IMR-90 (cell line): ENCODE results near the gene ELL. TPM values are rescaled to one million over a fixed set of nuclear protein-coding genes. Genes with fewer than 3 reads are reported as not detected.

ENCODE experiments used
- ATAC-seq: fragments of 200-7000 bp; cut with Tn5 transposase; 2 replicates; pipeline ENCODE4 v1.9.1; 2020; ENCODE audit warnings: low read depth, mild to moderate bottlenecking, moderate library complexity
- BruUV-seq: library from RNA; stranded (reverse); fragments of 400-500 nt; replicated peaks from 2 replicates; lab custom pipeline; 2021; lab: Mats Ljungman, UMichigan
- CTCF ChIA-PET: fragments of 300-600 bp; formaldehyde crosslinking; extraction: SDS; loops from one replicate; lab custom pipeline; 2021; ENCODE audit warnings: antibody characterized with exemption; lab: Yijun Ruan, JAX
- POLR2A ChIA-PET: fragments of 300-600 bp; sonication (Branson Sonifier 250); formaldehyde crosslinking; loops from one replicate; lab custom pipeline; 2022; ENCODE audit warnings: antibody characterized with exemption; ENCODE audit not compliant: unreplicated experiment; lab: Charles Lee
- DNase-seq: peaks from one replicate; pipeline ENCODE4 v3.0.0; 2013
- H2AFZ ChIP-seq: replicated peaks from 2 replicates; pipeline ENCODE3; 2013; ENCODE audit warnings: low read length, mild to moderate bottlenecking; ENCODE audit not compliant: poor library complexity
- H2AK5ac ChIP-seq: 2 replicates; pipeline ENCODE4 v1.6.1; 2013; ENCODE audit warnings: low read depth, low read length, inconsistent platforms
- H2AK9ac ChIP-seq: replicated peaks from 2 replicates; pipeline ENCODE3; 2013; ENCODE audit warnings: mild to moderate bottlenecking, low read depth, low read length, moderate library complexity; ENCODE audit not compliant: poor library complexity
- H2BK120ac ChIP-seq: 2 replicates; pipeline ENCODE4 v1.6.1; 2013; ENCODE audit warnings: low read depth, low read length, inconsistent platforms
- H2BK15ac ChIP-seq: 3 replicates; pipeline ENCODE4 v1.6.1; 2013; ENCODE audit warnings: low read depth, low read length, inconsistent platforms
- H2BK20ac ChIP-seq: 2 replicates; pipeline ENCODE4 v1.6.1; 2013; ENCODE audit warnings: low read depth, mild to moderate bottlenecking, inconsistent platforms, low read length, moderate library complexity
- H2BK5ac ChIP-seq: 2 replicates; pipeline ENCODE4 v1.6.1; 2013; ENCODE audit warnings: mild to moderate bottlenecking, low read depth, low read length, inconsistent platforms; ENCODE audit not compliant: poor library complexity, severe bottlenecking
- H3K14ac ChIP-seq: replicated peaks from 2 replicates; pipeline ENCODE4 v1.6.1; 2013; ENCODE audit warnings: low read depth, low read length, inconsistent platforms
- H3K18ac ChIP-seq: 2 replicates; pipeline ENCODE4 v1.6.1; 2013; ENCODE audit warnings: low read depth, low read length, control low read depth
- H3K23ac ChIP-seq: 2 replicates; pipeline ENCODE4 v1.6.1; 2013; ENCODE audit warnings: low read depth, low read length, inconsistent platforms
- H3K27ac ChIP-seq: 2 replicates; pipeline ENCODE4 v1.5.1; 2013; ENCODE audit warnings: mild to moderate bottlenecking, control low read depth, low read length; ENCODE audit not compliant: insufficient read depth
- H3K27me3 ChIP-seq: 2 replicates; pipeline ENCODE4 v1.6.1; 2013; ENCODE audit warnings: low read length; ENCODE audit not compliant: control insufficient read depth, insufficient read depth
- H3K36me3 ChIP-seq: 2 replicates; pipeline ENCODE4 v1.6.1; 2013; ENCODE audit warnings: low read length, mixed read lengths; ENCODE audit not compliant: control insufficient read depth, insufficient read depth
- H3K4ac ChIP-seq: 2 replicates; pipeline ENCODE4 v1.6.1; 2013; ENCODE audit warnings: low read depth, low read length, inconsistent platforms
- H3K4me1 ChIP-seq: 2 replicates; pipeline ENCODE4 v1.6.1; 2013; ENCODE audit warnings: low read length, mixed read lengths; ENCODE audit not compliant: control insufficient read depth, insufficient read depth
- H3K4me2 ChIP-seq: 2 replicates; pipeline ENCODE4 v1.6.1; 2013; ENCODE audit warnings: low read depth, mild to moderate bottlenecking, control low read depth, low read length, moderate library complexity
- H3K4me3 ChIP-seq: 2 replicates; pipeline ENCODE4 v1.5.1; 2013; ENCODE audit warnings: low read depth, mild to moderate bottlenecking, control low read depth, low read length, moderate library complexity; ENCODE audit not compliant: insufficient read depth
- H3K56ac ChIP-seq: 2 replicates; pipeline ENCODE4 v1.6.1; 2013; ENCODE audit warnings: low read length, inconsistent platforms; ENCODE audit not compliant: insufficient read depth; ENCODE audit errors: extremely low read depth
- H3K79me1 ChIP-seq, 2 experiments: 2 replicates each; pipeline ENCODE4 v1.6.1; 2013; ENCODE audit warnings: low read length in 2 of 2, inconsistent platforms in 1 of 2, low read depth in 1 of 2
- H3K9ac ChIP-seq: 2 replicates; pipeline ENCODE4 v1.6.1; 2013; ENCODE audit warnings: low read depth, low read length, control low read depth
- H3K9me1 ChIP-seq: 2 replicates; pipeline ENCODE4 v1.6.1; 2013; ENCODE audit warnings: low read length, inconsistent platforms; ENCODE audit not compliant: insufficient read depth
- H3K9me3 ChIP-seq: 2 replicates; pipeline ENCODE4 v1.6.1; 2013; ENCODE audit warnings: low read length; ENCODE audit not compliant: control insufficient read depth, insufficient read depth
- H4K20me1 ChIP-seq: 2 replicates; pipeline ENCODE4 v1.6.1; 2013; ENCODE audit warnings: low read length, inconsistent platforms; ENCODE audit not compliant: insufficient read depth
- H4K5ac ChIP-seq: 2 replicates; pipeline ENCODE4 v1.6.1; 2013; ENCODE audit warnings: mild to moderate bottlenecking, low read depth, low read length, control low read depth
- H4K8ac ChIP-seq, 2 experiments: 2 replicates each; pipeline ENCODE4 v1.6.1; 2013; ENCODE audit warnings: low read depth in 2 of 2, low read length in 2 of 2, control low read depth in 1 of 2, inconsistent platforms in 1 of 2
- H4K91ac ChIP-seq: 2 replicates; pipeline ENCODE4 v1.6.1; 2013; ENCODE audit warnings: low read depth, low read length, inconsistent platforms; ENCODE audit not compliant: insufficient read depth
- MXI1 ChIP-seq: IDR thresholded peaks from 2 replicates; pipeline ENCODE4 v1.6.1; 2012; ENCODE audit warnings: low read depth, mild to moderate bottlenecking, low read length, moderate library complexity, borderline replicate concordance
- NFE2L2 ChIP-seq: fragments of 150-350 bp; IDR thresholded peaks from 2 replicates; pipeline ENCODE4 v1.6.1; 2016; ENCODE audit warnings: low read depth, mild to moderate bottlenecking, low read length
- RCOR1 ChIP-seq: IDR thresholded peaks from 2 replicates; pipeline ENCODE4 v1.6.1; 2012; ENCODE audit warnings: mild to moderate bottlenecking, low read length, improper control_type of control experiment; ENCODE audit not compliant: insufficient replicate concordance
- WGBS, 2 experiments: methylation state at CpG; one replicate each; pipeline versions ENCODE4 v1.1.5 to v1.1.7; 2013; ENCODE audit warnings: missing lambda C conversion rate in 2 of 2; ENCODE audit not compliant: insufficient read length in 1 of 2; ENCODE audit errors: extremely low coverage in 2 of 2; 5-methylcytosine and 5-hydroxymethylcytosine counted together
- dilution Hi-C: fragments of 300-500 bp; cut with HindIII; formaldehyde crosslinking; loops from one replicate; pipeline ENCODE4 v1.14.3; 2018; ENCODE audit warnings: low sequenced_read_pairs; ENCODE audit not compliant: unreplicated experiment
- in situ Hi-C: fragments of 300-500 bp; cut with MboI; formaldehyde crosslinking; loops from 3 replicates; pipeline ENCODE4 v1.14.3; 2019; ENCODE audit warnings: low sequenced_read_pairs, inconsistent platforms, mixed read lengths
- intact Hi-C: fragments of 100-400 bp; cut with micrococcal nuclease; formaldehyde crosslinking; loops from 2 replicates; pipeline ENCODE4 v1.10.0; 2022
- polyA plus RNA-seq, 3 experiments: library from polyadenylated mRNA; depleted of rRNA; stranded (reverse); fragments of >200 nt; gene quantifications; 2 replicates each; pipeline ENCODE4 v1.2.3, GENCODE V29; 2012; ENCODE audit warnings: low replicate concordance in 1 of 3
- total RNA-seq: library from RNA; depleted of rRNA; stranded (reverse); fragments of >200 nt; gene quantifications from 2 replicates; pipeline ENCODE4 v1.2.3, GENCODE V29; 2012

ELL gene
- total and polyA plus RNA-seq, 2 of the 4 experiments (the other 2 are of a cell fraction): 6.3 to 13.1 TPM

GRCh38 chr19:18487576-18488402 is 34.1 kb downstream of the ELL start:
- no peak overlapping the region for H3K4me2 ChIP-seq
- H2AFZ ChIP-seq: no peak overlapping the region
- no peak overlapping the region for H3K18ac ChIP-seq
- no peaks in the 10 kb centered on the region for H3K9me3 ChIP-seq
- H3K4ac ChIP-seq: no peak overlapping the region
- H3K4me3 ChIP-seq: no peak overlapping the region
- H2BK15ac ChIP-seq: no peak overlapping the region
- ATAC-seq (no peak), DNase-seq (no peak)
- H3K23ac ChIP-seq: no peak overlapping the region
- ChIA-PET POLR2A (no interaction called here), CTCF (no interaction called here)
- peak overlapping the region; percentile 65; the same call in 1 of the 2 replicates for H2AK5ac ChIP-seq
- peaks cover 31% of the 10 kb centered on the region for H3K4me1 ChIP-seq
- peaks cover 36 to 99% of the 10 kb centered on the region in 2 experiments for H3K79me1 ChIP-seq
- H3K56ac ChIP-seq: no peak overlapping the region
- H4K20me1 ChIP-seq: peaks cover 95% of the 10 kb centered on the region
- no TSS peak for BruUV-seq
- no peaks in the 10 kb centered on the region for H3K27me3 ChIP-seq
- H3K27ac ChIP-seq: no peak overlapping the region
- TF ChIP-seq MXI1 (peak; percentile 30; the same call in 1 of the 2 replicates), NFE2L2 (no peak), RCOR1 (no peak)
- intact Hi-C loops: no loop called here
- H2BK20ac ChIP-seq: no peak overlapping the region
- dilution Hi-C loops: no loop called here
- peaks cover 38% of the 10 kb centered on the region for H3K9me1 ChIP-seq
- in situ Hi-C loops: no loop called here
- no peak overlapping the region for H3K14ac ChIP-seq
- no peak overlapping the region for H2BK5ac ChIP-seq
- no peak overlapping the region for H3K9ac ChIP-seq
- no peak overlapping the region for H2BK120ac ChIP-seq
- peak overlapping the region; percentile 19; the same call in 1 of the 2 replicates for H4K91ac ChIP-seq
- no peak overlapping the region for H4K5ac ChIP-seq
- H4K8ac ChIP-seq: no peak overlapping the region
- H2AK9ac ChIP-seq: no peak overlapping the region
- H3K36me3 ChIP-seq: no peaks in the 10 kb centered on the region
- WGBS, 2 experiments: 78% methylated on average over 3 of the region's 17 CpGs; no CpG with 5 or more reads in 1 of the 2 experiments
